Activated CD8-positive, alpha-beta T cell treated with anti-CD3 and anti-CD28 coated beads for 36 hours (primary cell): ENCODE results near the gene POU2F3. TPM values are rescaled to one million over a fixed set of nuclear protein-coding genes. Genes with fewer than 3 reads are reported as not detected.

Source experiments
- ATAC-seq: fragments of 200-7000 bp; cut with Tn5 transposase; one replicate; pipeline ENCODE4 v1.10.0; 2021; ENCODE audit warnings: mild to moderate bottlenecking, moderate library complexity
- CTCF ChIA-PET: fragments of 350-600 bp; sonication (Branson Sonifier 250); formaldehyde crosslinking; loops from one replicate; lab custom pipeline; 2021; ENCODE audit warnings: antibody characterized with exemption; lab: Charles Lee
- POLR2A ChIA-PET: fragments of 350-600 bp; sonication (Branson Sonifier 250); formaldehyde crosslinking; loops from one replicate; lab custom pipeline; 2021; ENCODE audit warnings: antibody characterized with exemption; lab: Charles Lee
- DNase-seq: peaks from one replicate; pipeline ENCODE4 v3.0.0-alpha.2; 2020
- H3K27ac Mint-ChIP-seq: one replicate; pipeline ENCODE4 v1.8.0; 2021; ENCODE audit warnings: mild to moderate bottlenecking, mixed read lengths
- H3K27me3 Mint-ChIP-seq: one replicate; pipeline ENCODE4 v1.8.0; 2021; ENCODE audit warnings: mixed read lengths
- H3K36me3 Mint-ChIP-seq: one replicate; pipeline ENCODE4 v1.8.0; 2021; ENCODE audit warnings: low read depth, mixed read lengths
- H3K4me1 Mint-ChIP-seq: one replicate; pipeline ENCODE4 v1.8.0; 2021; ENCODE audit warnings: low read depth, mixed read lengths
- H3K4me3 Mint-ChIP-seq: one replicate; pipeline ENCODE4 v1.8.0; 2021; ENCODE audit warnings: mild to moderate bottlenecking, moderate library complexity, mixed read lengths
- H3K9me3 Mint-ChIP-seq: one replicate; pipeline ENCODE4 v1.8.0; 2021; ENCODE audit warnings: mixed read lengths
- intact Hi-C: fragments of 100-400 bp; cut with micrococcal nuclease; formaldehyde crosslinking; loops from one replicate; pipeline ENCODE4 v1.10.0; 2022
- total RNA-seq, 2 experiments: library from RNA; stranded (reverse); gene quantifications; one replicate each; pipeline ENCODE4 v1.2.3, GENCODE V29; 2021
- TF ChIP-seq, protein P1 (sequence below): fragments of 200-600 bp; IDR thresholded peaks from one replicate; pipeline ENCODE4 v1.8.0; 2022; ENCODE audit warnings: antibody characterized with exemption, mild to moderate bottlenecking

Gene POU2F3
- total RNA-seq, 2 experiments from 2014 or later = not detected

DNA sequence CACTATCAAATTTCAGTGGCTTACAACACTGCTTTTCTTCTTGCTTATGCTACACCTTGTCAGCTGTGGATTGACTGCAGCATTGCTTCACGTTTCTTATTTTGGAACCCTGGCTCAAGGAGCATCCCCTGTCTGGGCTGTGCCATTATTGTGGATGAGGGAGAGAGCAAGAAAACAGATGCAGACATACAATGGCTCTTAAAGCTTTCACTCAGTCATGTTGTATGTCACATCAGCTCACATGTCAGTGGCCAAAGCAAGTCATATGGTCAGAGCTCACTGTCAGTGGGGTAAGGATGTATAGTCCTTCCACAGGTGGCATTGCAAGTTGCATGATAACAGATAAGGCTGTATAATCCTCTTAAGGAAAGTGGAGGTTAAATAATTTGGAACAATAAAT, 106.3 kb downstream of the POU2F3 start:
- DNase-seq = no peak
- ATAC-seq = no peak
- CTCF ChIA-PET = interaction anchor here (0.6 to 1.0 kb wide), 2 partner anchors 11 to 45 kb away, joined by 3 to 6 read pairs; no protein-coding TSS in a partner anchor
- TF ChIP-seq, protein P1, sequence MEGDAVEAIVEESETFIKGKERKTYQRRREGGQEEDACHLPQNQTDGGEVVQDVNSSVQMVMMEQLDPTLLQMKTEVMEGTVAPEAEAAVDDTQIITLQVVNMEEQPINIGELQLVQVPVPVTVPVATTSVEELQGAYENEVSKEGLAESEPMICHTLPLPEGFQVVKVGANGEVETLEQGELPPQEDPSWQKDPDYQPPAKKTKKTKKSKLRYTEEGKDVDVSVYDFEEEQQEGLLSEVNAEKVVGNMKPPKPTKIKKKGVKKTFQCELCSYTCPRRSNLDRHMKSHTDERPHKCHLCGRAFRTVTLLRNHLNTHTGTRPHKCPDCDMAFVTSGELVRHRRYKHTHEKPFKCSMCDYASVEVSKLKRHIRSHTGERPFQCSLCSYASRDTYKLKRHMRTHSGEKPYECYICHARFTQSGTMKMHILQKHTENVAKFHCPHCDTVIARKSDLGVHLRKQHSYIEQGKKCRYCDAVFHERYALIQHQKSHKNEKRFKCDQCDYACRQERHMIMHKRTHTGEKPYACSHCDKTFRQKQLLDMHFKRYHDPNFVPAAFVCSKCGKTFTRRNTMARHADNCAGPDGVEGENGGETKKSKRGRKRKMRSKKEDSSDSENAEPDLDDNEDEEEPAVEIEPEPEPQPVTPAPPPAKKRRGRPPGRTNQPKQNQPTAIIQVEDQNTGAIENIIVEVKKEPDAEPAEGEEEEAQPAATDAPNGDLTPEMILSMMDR = no peak
- intact Hi-C loops = no loop called here
- Mint-ChIP-seq H3K36me3 (peaks cover 1% of the 10 kb centered on the region), H3K4me3 (no peak overlapping the region), H3K4me1 (peaks cover 30% of the 10 kb centered on the region), H3K27ac (no peak overlapping the region), H3K27me3 (peaks cover 56% of the 10 kb centered on the region), H3K9me3 (peaks cover 4% of the 10 kb centered on the region)
- POLR2A ChIA-PET = no interaction called here

DNA sequence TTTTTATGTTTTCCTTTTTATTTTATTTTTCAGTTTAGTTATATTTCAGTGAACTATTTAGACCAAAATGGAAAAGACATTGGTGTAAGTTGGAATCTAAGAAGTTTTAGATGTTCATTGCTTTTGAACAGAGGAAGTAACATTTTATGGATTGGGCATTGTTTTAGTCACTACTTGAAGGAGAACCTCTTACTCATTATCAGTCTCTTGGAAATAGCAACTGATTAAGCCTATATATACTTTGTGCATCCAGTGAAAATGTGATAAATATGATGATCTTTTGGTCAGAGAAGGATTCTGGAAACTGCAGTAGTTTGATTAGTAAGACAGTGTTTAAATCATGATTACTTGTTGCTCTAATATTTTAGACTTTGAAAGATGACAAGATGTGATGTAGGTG, 110.7 kb downstream of the POU2F3 start:
- Mint-ChIP-seq H3K4me3 (no peak overlapping the region), H3K9me3 (no peaks in the 10 kb centered on the region), H3K36me3 (no peaks in the 10 kb centered on the region), H3K4me1 (peaks cover 11% of the 10 kb centered on the region), H3K27ac (no peak overlapping the region), H3K27me3 (peaks cover 49% of the 10 kb centered on the region)
- ATAC-seq (no peak), DNase-seq (no peak)
- ChIA-PET POLR2A (no interaction called here), CTCF (no interaction called here)
- intact Hi-C loops = no loop called here
- TF ChIP-seq, protein P1 = no peak

DNA sequence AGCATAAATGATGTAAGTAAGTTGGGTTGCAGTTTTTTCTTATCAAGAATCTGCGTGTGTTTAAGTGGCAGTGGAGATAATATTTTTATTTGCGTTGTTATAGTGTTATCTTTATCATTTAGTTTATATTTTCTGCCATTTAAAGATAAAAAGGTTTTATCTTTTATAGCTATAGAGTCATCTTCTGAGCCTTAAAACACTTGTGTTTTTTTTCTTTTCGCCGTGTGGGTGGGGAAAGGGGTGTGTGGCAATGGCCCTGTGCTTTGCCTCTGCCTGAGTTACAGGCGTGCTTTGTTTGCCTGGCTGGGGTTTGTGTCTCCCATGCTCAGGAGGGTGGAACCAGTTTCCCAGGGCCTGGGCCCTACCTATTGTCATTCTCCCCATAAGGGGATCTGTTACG, 112.5 kb downstream of the POU2F3 start:
- TF ChIP-seq, protein P1 = no peak
- peaks cover 43% of the 10 kb centered on the region for H3K27me3 Mint-ChIP-seq
- CTCF ChIA-PET = no interaction called here

DNA sequence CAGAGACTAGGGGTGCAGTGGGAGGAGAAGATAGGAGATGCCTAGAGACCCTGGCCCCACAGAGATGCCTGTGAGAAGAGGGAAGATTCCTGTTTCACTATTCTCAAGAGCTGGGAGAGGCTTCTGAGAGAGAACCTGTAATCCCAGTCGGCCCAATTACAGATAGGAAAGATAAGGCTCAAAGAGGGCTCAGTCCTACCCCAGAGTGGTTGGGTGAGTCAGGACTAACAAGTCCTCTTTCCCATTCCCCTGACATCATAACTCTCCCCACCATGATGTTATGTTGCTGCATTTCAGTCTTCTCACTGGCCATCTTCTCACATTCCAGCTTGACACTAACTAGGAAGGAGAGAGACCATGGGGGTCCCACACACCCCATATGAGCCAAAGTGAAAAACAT, 114.1 kb downstream of the POU2F3 start:
- H3K27me3 Mint-ChIP-seq = peaks cover 39% of the 10 kb centered on the region
- H3K9me3 Mint-ChIP-seq = no peaks in the 10 kb centered on the region
- CTCF ChIA-PET = interaction anchor here (1.4 kb wide), 1 partner anchor 12 kb away, joined by 3 read pairs; no protein-coding TSS in a partner anchor
- no peak for DNase-seq
- no peak overlapping the region for H3K4me3 Mint-ChIP-seq
- ATAC-seq = no peak
- intact Hi-C loops = no loop called here
- POLR2A ChIA-PET = no interaction called here
- no peak overlapping the region for H3K27ac Mint-ChIP-seq
- no peaks in the 10 kb centered on the region for H3K36me3 Mint-ChIP-seq
- no peaks in the 10 kb centered on the region for H3K4me1 Mint-ChIP-seq
- TF ChIP-seq, protein P1 = no peak

More for the DNA sequence above, 112.5 kb downstream of the POU2F3 start:
- ATAC-seq (no peak), DNase-seq (no peak)
- Mint-ChIP-seq H3K9me3 (no peaks in the 10 kb centered on the region), H3K27ac (no peak overlapping the region), H3K4me1 (no peaks in the 10 kb centered on the region), H3K36me3 (no peaks in the 10 kb centered on the region), H3K4me3 (no peak overlapping the region)
- intact Hi-C loops = no loop called here
- POLR2A ChIA-PET = no interaction called here

DNA sequence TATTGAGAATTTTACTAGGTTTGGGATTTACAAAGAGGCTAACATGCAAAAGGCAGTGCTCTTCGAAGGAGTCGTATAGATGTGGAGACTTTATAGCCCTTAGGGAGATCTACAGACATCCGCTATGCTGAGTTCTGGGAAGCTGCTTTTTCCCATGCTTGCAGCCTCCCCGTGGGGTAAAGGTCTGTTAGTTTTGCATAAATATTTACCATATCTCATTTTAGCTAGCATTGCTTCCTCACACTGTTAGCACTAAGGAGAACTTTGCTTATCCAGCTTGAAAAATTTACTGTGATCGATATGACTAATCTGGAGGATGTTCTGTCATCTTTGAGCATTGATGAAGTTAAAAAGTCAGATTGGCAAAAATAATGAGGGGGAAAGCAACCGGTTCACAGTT, 114.8 kb downstream of the POU2F3 start:
- no peaks in the 10 kb centered on the region for H3K4me1 Mint-ChIP-seq
- POLR2A ChIA-PET = no interaction called here
- intact Hi-C loops = no loop called here
- no peaks in the 10 kb centered on the region for H3K36me3 Mint-ChIP-seq
- no peak overlapping the region for H3K27ac Mint-ChIP-seq
- ATAC-seq (no peak), DNase-seq (no peak)
- peaks cover 38% of the 10 kb centered on the region for H3K27me3 Mint-ChIP-seq
- TF ChIP-seq, protein P1 = no peak
- no peak overlapping the region for H3K4me3 Mint-ChIP-seq
- CTCF ChIA-PET = interaction anchor here (1.4 kb wide), 1 partner anchor 13 kb away, joined by 3 read pairs; no protein-coding TSS in a partner anchor
- H3K9me3 Mint-ChIP-seq = no peaks in the 10 kb centered on the region
